ENCODE measurements around the gene OR2W1. TPM values are rescaled to one million over a fixed set of nuclear protein-coding genes. Genes with fewer than 3 reads are reported as not detected.

OR2W1 gene, protein sequence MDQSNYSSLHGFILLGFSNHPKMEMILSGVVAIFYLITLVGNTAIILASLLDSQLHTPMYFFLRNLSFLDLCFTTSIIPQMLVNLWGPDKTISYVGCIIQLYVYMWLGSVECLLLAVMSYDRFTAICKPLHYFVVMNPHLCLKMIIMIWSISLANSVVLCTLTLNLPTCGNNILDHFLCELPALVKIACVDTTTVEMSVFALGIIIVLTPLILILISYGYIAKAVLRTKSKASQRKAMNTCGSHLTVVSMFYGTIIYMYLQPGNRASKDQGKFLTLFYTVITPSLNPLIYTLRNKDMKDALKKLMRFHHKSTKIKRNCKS
- not detected for polyA plus RNA-seq (2012; ENCODE audit: low read depth, missing spikeins)

DNA sequence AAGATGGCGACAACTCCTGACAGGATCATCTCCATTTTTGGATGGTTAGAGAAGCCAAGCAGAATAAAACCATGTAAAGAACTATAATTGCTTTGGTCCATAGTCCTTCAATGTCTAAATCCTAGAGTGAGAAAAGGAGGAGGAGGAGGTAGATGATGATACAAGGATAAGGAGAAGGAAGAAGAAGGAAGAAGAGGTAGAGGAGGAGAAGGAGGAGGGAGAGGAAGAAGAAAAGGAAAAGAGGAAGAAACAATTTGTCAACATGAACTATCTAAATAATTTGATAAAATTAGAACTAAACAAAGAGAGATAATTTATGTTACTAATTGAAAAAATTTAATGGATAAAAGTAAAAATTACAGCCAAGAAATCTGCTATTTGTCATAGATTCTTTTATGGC is at the start of gene OR2W1:
Gene OR2W1, minus strand, starts transcription at position 101 of the 400 bp plus-strand sequence. Its CDS starts 0 bp downstream, at position 101.
- DNase-seq (ENCODE audit: insufficient read length, low spot score) (no peak), FAIRE-seq (no peak)

DNA sequence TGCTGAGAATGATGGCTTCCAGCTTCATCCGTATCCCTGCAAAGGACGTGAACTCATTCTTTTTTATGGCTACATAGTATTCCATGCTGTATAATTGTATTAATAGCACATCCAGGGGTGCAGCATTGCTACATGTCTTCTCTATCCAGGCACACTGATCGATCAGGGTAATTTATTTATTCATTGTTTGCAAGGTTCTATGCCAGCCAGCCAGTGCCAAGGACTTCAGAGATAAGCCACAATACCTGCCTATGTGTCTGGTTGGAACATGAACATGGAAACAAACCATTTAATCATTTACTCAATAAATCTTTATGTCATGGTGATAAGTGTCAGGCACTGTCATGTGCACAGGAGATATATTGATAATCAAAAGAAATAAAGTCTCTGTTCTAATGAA is 48.0 kb upstream of the OR2W1 start:
- TF ChIP-seq POLR2AphosphoS5 (IDR thresholded peaks at IDR 0.05; ENCODE audit: low read depth, low read length) (no peak), POLR2A (IDR thresholded peaks at IDR 0.05; ENCODE audit: low read depth, low read length) (no peak), TAF1 (IDR thresholded peaks at IDR 0.05; ENCODE audit: low read depth, low read length) (no peak), PAX5 (IDR thresholded peaks at IDR 0.05; ENCODE audit: insufficient read depth, low read length, severe bottlenecking) (no peak), SPI1 (IDR thresholded peaks at IDR 0.05; ENCODE audit: low read depth, low read length) (no peak), POU2F2 (IDR thresholded peaks at IDR 0.05; ENCODE audit: low read depth, low read length) (no peak)
- no peak for FAIRE-seq
- no peak for DNase-seq (ENCODE audit: insufficient read length, low spot score)

More for the DNA sequence above, at the start of gene OR2W1:
- TF ChIP-seq TAF1 (IDR thresholded peaks at IDR 0.05; ENCODE audit: low read depth, low read length), result no peak
- no peak for TF ChIP-seq POU2F2 (IDR thresholded peaks at IDR 0.05; ENCODE audit: low read depth, low read length)
- TF ChIP-seq POLR2AphosphoS5 (IDR thresholded peaks at IDR 0.05; ENCODE audit: low read depth, low read length), result no peak
- no peak for TF ChIP-seq POLR2A (IDR thresholded peaks at IDR 0.05; ENCODE audit: low read depth, low read length)
- no peak for TF ChIP-seq SPI1 (IDR thresholded peaks at IDR 0.05; ENCODE audit: low read depth, low read length)
- TF ChIP-seq PAX5 (IDR thresholded peaks at IDR 0.05; ENCODE audit: insufficient read depth, low read length, severe bottlenecking), result no peak

DNA sequence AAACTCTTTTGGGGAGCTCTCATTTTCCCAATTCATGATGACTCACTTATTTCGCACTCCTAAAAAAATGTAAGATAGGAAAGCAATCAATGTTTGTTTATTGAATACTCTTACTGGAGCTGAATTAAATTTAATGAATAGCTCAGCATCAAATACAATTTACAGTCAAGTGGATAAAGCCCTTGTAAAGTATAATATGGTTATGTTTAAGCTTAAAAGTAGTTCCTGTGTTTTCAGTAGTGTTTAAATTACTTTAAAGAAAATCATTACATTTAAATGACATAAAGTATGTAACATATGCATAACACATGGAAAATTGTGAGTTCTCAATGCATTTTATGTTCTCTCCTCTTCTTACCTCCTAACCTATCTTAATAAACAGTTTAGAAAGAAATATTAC is 42.2 kb upstream of the OR2W1 start, which contains the start of gene OR2B3:
Gene OR2B3, minus strand, starts transcription at position 101 of the 400 bp plus-strand sequence. Its CDS starts 65 bp downstream, at position 36.
- no peak for FAIRE-seq
- DNase-seq (ENCODE audit: insufficient read length, low spot score), result no peak
- no peak for TF ChIP-seq POLR2A (IDR thresholded peaks at IDR 0.05; ENCODE audit: low read depth, low read length)
- no peak for TF ChIP-seq SPI1 (IDR thresholded peaks at IDR 0.05; ENCODE audit: low read depth, low read length)
- TF ChIP-seq POLR2AphosphoS5 (IDR thresholded peaks at IDR 0.05; ENCODE audit: low read depth, low read length), result no peak
- TF ChIP-seq PAX5 (IDR thresholded peaks at IDR 0.05; ENCODE audit: insufficient read depth, low read length, severe bottlenecking), result no peak
- no peak for TF ChIP-seq POU2F2 (IDR thresholded peaks at IDR 0.05; ENCODE audit: low read depth, low read length)
- no peak for TF ChIP-seq TAF1 (IDR thresholded peaks at IDR 0.05; ENCODE audit: low read depth, low read length)

DNA sequence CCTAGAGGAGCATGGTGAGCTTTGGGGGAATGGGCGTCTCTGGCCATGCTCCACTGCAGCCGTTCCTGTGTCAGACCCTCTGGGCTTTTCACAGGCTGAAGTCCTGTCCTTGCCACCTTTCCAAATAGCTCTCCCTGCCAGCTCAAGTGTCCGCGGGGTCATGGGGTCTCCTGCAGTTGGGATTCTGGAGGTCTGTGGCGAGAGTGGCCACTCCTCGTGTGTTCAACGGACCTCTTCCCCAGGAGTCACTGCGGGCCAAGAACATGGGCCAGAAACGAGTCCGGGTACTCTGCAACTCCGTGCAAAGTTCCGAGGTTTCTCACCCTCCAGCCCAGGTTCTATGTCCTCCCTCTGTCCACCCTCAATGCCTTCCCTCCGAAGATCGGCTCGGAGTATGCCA is 37.5 kb upstream of the OR2W1 start:
- no peak for FAIRE-seq
- no peak for DNase-seq (ENCODE audit: insufficient read length, low spot score)
- TF ChIP-seq POLR2AphosphoS5 (IDR thresholded peaks at IDR 0.05; ENCODE audit: low read depth, low read length) (no peak), POU2F2 (IDR thresholded peaks at IDR 0.05; ENCODE audit: low read depth, low read length) (no peak), PAX5 (IDR thresholded peaks at IDR 0.05; ENCODE audit: insufficient read depth, low read length, severe bottlenecking) (no peak), POLR2A (IDR thresholded peaks at IDR 0.05; ENCODE audit: low read depth, low read length) (no peak), SPI1 (IDR thresholded peaks at IDR 0.05; ENCODE audit: low read depth, low read length) (no peak), TAF1 (IDR thresholded peaks at IDR 0.05; ENCODE audit: low read depth, low read length) (no peak)

DNA sequence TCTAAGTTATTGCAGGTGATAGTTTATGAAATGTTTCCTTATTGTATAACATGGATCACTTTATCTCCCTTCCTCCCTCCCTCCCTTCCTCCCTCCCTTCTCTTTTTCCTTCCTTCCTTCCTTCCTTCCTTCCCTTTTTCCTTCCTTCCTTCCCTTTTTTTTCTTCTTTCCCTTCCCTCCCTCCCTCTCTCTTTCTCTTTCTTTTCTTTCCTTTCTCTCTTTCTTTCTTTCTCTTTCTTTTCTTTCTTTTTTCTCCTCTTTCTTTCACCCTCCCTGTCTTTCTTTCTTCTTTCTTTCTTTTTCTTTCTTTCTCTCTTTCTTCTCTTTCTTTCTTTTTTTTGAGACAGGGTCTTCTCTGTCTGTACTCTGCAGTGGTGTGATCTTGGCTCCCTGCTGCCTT is 36.3 kb upstream of the OR2W1 start:
- FAIRE-seq, result no peak
- no peak for TF ChIP-seq POLR2AphosphoS5 (IDR thresholded peaks at IDR 0.05; ENCODE audit: low read depth, low read length)
- TF ChIP-seq PAX5 (IDR thresholded peaks at IDR 0.05; ENCODE audit: insufficient read depth, low read length, severe bottlenecking), result no peak
- no peak for TF ChIP-seq TAF1 (IDR thresholded peaks at IDR 0.05; ENCODE audit: low read depth, low read length)
- TF ChIP-seq POU2F2 (IDR thresholded peaks at IDR 0.05; ENCODE audit: low read depth, low read length), result no peak
- no peak for TF ChIP-seq SPI1 (IDR thresholded peaks at IDR 0.05; ENCODE audit: low read depth, low read length)
- TF ChIP-seq POLR2A (IDR thresholded peaks at IDR 0.05; ENCODE audit: low read depth, low read length), result no peak
- no peak for DNase-seq (ENCODE audit: insufficient read length, low spot score)

DNA sequence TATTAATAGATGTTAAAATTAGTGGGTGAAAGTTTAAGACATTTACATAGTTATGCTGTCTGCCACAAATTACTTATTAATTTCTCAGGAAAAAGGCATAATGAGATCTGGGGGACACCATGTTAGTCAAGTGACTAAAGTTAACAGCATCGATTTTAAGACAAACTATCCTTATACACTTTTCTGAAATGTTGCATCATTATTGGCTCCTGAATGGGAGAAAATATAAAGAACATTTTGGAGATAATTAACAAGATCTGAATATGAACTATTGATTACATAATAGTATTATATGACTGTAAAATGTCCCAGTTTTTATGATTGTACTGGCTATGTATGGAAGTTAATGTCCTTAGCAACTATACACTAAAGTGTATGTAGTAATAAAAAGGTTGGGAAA is 34.2 kb upstream of the OR2W1 start:
- DNase-seq (ENCODE audit: insufficient read length, low spot score) (no peak), FAIRE-seq (no peak)
- no peak for TF ChIP-seq PAX5 (IDR thresholded peaks at IDR 0.05; ENCODE audit: insufficient read depth, low read length, severe bottlenecking)
- TF ChIP-seq POU2F2 (IDR thresholded peaks at IDR 0.05; ENCODE audit: low read depth, low read length), result no peak

DNA sequence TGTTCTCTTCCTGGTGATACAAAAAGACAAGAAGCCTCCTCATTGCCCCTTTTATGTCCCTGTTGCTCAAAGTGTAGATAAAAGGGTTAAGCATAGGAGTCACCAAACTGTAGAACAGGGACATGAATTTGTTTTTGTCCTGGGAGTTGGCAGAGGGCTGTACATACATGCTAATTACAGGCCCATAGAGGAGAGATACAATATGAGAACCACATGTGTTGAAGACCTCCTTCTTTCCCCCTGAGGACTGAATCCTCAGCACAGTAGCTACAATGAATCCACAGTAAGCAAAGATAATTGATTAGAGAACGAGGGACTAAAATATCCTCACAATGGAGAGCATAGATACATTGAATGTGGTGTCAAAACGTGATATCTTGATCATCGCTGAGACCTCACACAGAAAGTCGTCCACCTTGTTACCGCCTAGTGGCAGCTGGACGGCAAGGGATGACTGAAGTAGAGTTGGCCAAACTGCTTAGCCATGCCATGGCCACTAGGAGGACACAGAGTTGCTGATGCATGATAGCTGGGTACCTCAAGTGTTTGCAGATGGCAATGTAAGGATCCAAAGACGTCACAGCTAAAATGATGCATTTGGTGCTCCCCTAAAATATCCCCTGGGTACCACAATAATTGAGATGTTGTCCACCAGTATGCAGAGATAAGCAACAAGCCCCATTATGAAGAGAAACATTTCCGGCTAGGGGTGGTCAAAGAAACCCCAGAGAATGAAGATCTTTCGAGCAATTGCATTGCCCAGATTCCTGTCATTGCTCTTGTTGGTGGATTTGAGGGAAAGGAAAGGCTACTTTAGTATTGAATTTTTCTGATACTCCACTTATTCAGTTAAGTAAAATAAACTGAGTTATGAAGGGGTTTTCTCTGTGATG is 27.1 kb upstream of the OR2W1 start:
- FAIRE-seq, result peak; percentile 78
- no peak for TF ChIP-seq PAX5 (IDR thresholded peaks at IDR 0.05; ENCODE audit: insufficient read depth, low read length, severe bottlenecking)
- no peak for TF ChIP-seq POU2F2 (IDR thresholded peaks at IDR 0.05; ENCODE audit: low read depth, low read length)
- no peak for TF ChIP-seq POLR2A (IDR thresholded peaks at IDR 0.05; ENCODE audit: low read depth, low read length)
- TF ChIP-seq POLR2AphosphoS5 (IDR thresholded peaks at IDR 0.05; ENCODE audit: low read depth, low read length), result no peak
- TF ChIP-seq TAF1 (IDR thresholded peaks at IDR 0.05; ENCODE audit: low read depth, low read length), result no peak
- no peak for TF ChIP-seq SPI1 (IDR thresholded peaks at IDR 0.05; ENCODE audit: low read depth, low read length)
- DNase-seq (ENCODE audit: insufficient read length, low spot score), result peak; percentile 2

DNA sequence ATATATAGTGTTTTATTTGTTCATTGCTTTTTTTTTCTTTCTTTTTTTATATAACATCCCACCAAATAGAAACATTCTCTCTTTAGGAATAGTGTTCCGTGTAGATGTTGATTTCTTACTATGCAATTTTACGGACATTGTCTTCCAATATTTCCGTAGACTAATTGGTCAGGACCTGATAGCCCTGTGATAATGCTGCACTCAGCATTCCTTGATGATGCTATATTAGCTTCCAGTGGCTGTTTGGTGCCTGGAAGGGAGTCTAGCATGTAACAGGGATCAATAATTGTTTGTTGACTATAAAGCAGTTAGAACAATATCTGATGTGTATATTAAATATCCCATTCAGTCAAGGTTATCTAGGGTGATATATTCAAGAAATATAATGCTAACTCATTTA is 6.7 kb upstream of the OR2W1 start:
- no peak for FAIRE-seq
- no peak for DNase-seq (ENCODE audit: insufficient read length, low spot score)
- TF ChIP-seq POLR2A (IDR thresholded peaks at IDR 0.05; ENCODE audit: low read depth, low read length) (no peak), PAX5 (IDR thresholded peaks at IDR 0.05; ENCODE audit: insufficient read depth, low read length, severe bottlenecking) (no peak), POLR2AphosphoS5 (IDR thresholded peaks at IDR 0.05; ENCODE audit: low read depth, low read length) (no peak), SPI1 (IDR thresholded peaks at IDR 0.05; ENCODE audit: low read depth, low read length) (no peak), POU2F2 (IDR thresholded peaks at IDR 0.05; ENCODE audit: low read depth, low read length) (no peak), TAF1 (IDR thresholded peaks at IDR 0.05; ENCODE audit: low read depth, low read length) (no peak)

DNA sequence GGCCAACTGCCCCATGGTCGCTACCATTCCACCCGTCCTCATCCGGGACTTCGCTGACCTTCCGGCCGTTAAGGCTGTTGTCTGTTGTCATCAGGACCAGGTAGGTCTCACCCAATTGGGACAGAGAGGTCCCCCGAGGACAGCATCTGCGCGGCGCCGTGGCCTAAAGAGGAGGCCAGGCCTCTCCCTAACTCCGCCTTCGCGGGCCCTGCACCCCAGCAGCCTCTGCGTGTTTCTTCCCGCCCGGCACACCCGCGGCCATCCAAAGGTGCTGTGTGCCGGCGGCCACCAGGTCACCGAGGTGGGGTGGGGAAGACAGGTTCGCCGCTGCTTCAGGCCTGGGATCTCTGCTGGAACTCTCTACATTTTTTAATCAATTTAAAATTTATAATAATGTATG is 9.0 kb downstream of the OR2W1 start:
- FAIRE-seq (no peak), DNase-seq (ENCODE audit: insufficient read length, low spot score) (no peak)
- TF ChIP-seq TAF1 (IDR thresholded peaks at IDR 0.05; ENCODE audit: low read depth, low read length), result no peak
- no peak for TF ChIP-seq SPI1 (IDR thresholded peaks at IDR 0.05; ENCODE audit: low read depth, low read length)
- no peak for TF ChIP-seq POU2F2 (IDR thresholded peaks at IDR 0.05; ENCODE audit: low read depth, low read length)
- TF ChIP-seq POLR2AphosphoS5 (IDR thresholded peaks at IDR 0.05; ENCODE audit: low read depth, low read length), result no peak
- TF ChIP-seq POLR2A (IDR thresholded peaks at IDR 0.05; ENCODE audit: low read depth, low read length), result no peak
- no peak for TF ChIP-seq PAX5 (IDR thresholded peaks at IDR 0.05; ENCODE audit: insufficient read depth, low read length, severe bottlenecking)
